Smooth muscle cell (in vitro differentiated cells): Measurements from ENCODE around the gene SLC43A3. TPM values are rescaled to one million over a fixed set of nuclear protein-coding genes. Genes with fewer than 3 reads are reported as not detected.

ENCODE experiments used
- DNase-seq: peaks from one replicate; lab custom pipeline; 2025; ENCODE audit not compliant: unreplicated experiment; lab: John Stamatoyannopoulos, UW
- H2AFZ ChIP-seq: fragments of 200-600 bp; sonication (generic); 2 replicates; pipeline ENCODE4 v1.6.0; 2016; ENCODE audit warnings: antibody characterized with exemption, low read depth, mild to moderate bottlenecking
- H3F3A ChIP-seq: fragments of 200-600 bp; sonication (generic); 2 replicates; pipeline ENCODE4 v1.6.0; 2017; ENCODE audit warnings: antibody characterized with exemption, low read depth
- H3K27ac ChIP-seq: fragments of 200-600 bp; sonication (generic); 2 replicates; pipeline ENCODE4 v1.5.1; 2016; ENCODE audit warnings: low read depth, mild to moderate bottlenecking
- H3K27me3 ChIP-seq: fragments of 200-600 bp; sonication (generic); 2 replicates; pipeline ENCODE4 v1.6.1; 2016; ENCODE audit warnings: low read depth, mild to moderate bottlenecking
- H3K36me3 ChIP-seq: fragments of 200-600 bp; sonication (generic); 2 replicates; pipeline ENCODE4 v1.5.1; 2016; ENCODE audit warnings: low read depth
- H3K4me1 ChIP-seq: fragments of 200-600 bp; sonication (generic); 2 replicates; pipeline ENCODE4 v1.5.1; 2016; ENCODE audit warnings: low read depth
- H3K4me2 ChIP-seq: fragments of 200-600 bp; sonication (generic); 2 replicates; pipeline ENCODE4 v1.6.0; 2016; ENCODE audit warnings: mild to moderate bottlenecking
- H3K4me3 ChIP-seq: fragments of 200-600 bp; sonication (generic); 2 replicates; pipeline ENCODE4 v1.5.1; 2016; ENCODE audit warnings: mild to moderate bottlenecking
- H3K79me2 ChIP-seq: fragments of 200-600 bp; sonication (generic); 2 replicates; pipeline ENCODE4 v1.6.0; 2016; ENCODE audit warnings: low read depth, mild to moderate bottlenecking
- H3K9ac ChIP-seq: fragments of 200-600 bp; sonication (generic); 2 replicates; pipeline ENCODE4 v1.6.0; 2016; ENCODE audit warnings: low read depth
- H3K9me3 ChIP-seq: fragments of 200-600 bp; sonication (generic); replicated peaks from 2 replicates; pipeline ENCODE4 v1.5.1; 2016; ENCODE audit warnings: low read depth
- H4K20me1 ChIP-seq: fragments of 200-600 bp; sonication (generic); 2 replicates; pipeline ENCODE4 v1.6.0; 2016; ENCODE audit warnings: low read depth
- WGBS: methylation state at CpG from one replicate; pipeline ENCODE4 v1.1.7; 2016; ENCODE audit warnings: low lambda C conversion rate; 5-methylcytosine and 5-hydroxymethylcytosine counted together
- polyA plus RNA-seq: library from polyadenylated mRNA; unstranded; fragments of >200 nt; fragmentation: Nextera tagmentation; extraction: Ambion mirVana; gene quantifications from 2 replicates; pipeline ENCODE4 v1.2.1, GENCODE V29; 2016
- total RNA-seq: library from RNA; depleted of rRNA; stranded (reverse); fragments of >200 nt; gene quantifications from 2 replicates; pipeline ENCODE4 v1.2.3, GENCODE V29; 2014
- TF ChIP-seq, protein P1 (sequence below): fragments of 200-600 bp; sonication (generic); IDR thresholded peaks from 2 replicates; pipeline ENCODE4 v1.5.1; 2017; ENCODE audit warnings: borderline replicate concordance, mild to moderate bottlenecking, antibody characterized with exemption; ENCODE audit not compliant: insufficient read depth, poor library complexity, severe bottlenecking

SLC43A3 gene
- total and polyA plus RNA-seq, 2 experiments from 2014 or later = 9.3 to 12.8 TPM

DNA sequence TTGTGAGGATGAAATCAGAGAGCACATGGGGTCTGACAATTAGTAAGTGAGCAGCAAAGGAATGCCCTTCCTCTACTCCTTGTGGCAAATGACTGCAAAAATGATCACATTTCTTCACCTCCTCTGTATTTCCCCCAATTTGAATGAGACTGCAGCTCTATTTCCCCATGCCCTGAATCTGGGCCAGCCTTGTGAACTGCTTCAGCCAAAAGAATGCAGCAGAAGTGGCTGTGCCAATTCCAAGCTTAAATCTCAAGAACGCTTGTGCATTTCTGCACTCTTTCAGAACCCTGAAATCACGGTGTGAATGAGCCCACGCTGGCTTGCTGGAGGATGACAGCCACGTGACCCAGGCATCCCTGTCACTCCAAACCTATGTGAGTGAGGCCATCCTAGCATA lies 9.9 kb downstream of the SLC43A3 start:
- 84% methylated on average over 4 of the region's 4 CpGs for WGBS
- no peaks in the 10 kb centered on the region for H3K36me3 ChIP-seq
- no peaks in the 10 kb centered on the region for H3F3A ChIP-seq
- no peaks in the 10 kb centered on the region for H3K27me3 ChIP-seq
- no peaks in the 10 kb centered on the region for H3K4me1 ChIP-seq
- H3K4me2 ChIP-seq = no peak overlapping the region
- H3K9me3 ChIP-seq = no peaks in the 10 kb centered on the region
- H3K79me2 ChIP-seq = no peaks in the 10 kb centered on the region
- DNase-seq = no peak
- no peak overlapping the region for H3K27ac ChIP-seq
- TF ChIP-seq, protein P1, sequence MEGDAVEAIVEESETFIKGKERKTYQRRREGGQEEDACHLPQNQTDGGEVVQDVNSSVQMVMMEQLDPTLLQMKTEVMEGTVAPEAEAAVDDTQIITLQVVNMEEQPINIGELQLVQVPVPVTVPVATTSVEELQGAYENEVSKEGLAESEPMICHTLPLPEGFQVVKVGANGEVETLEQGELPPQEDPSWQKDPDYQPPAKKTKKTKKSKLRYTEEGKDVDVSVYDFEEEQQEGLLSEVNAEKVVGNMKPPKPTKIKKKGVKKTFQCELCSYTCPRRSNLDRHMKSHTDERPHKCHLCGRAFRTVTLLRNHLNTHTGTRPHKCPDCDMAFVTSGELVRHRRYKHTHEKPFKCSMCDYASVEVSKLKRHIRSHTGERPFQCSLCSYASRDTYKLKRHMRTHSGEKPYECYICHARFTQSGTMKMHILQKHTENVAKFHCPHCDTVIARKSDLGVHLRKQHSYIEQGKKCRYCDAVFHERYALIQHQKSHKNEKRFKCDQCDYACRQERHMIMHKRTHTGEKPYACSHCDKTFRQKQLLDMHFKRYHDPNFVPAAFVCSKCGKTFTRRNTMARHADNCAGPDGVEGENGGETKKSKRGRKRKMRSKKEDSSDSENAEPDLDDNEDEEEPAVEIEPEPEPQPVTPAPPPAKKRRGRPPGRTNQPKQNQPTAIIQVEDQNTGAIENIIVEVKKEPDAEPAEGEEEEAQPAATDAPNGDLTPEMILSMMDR = no peak
- no peak overlapping the region for H2AFZ ChIP-seq
- no peaks in the 10 kb centered on the region for H4K20me1 ChIP-seq
- no peak overlapping the region for H3K9ac ChIP-seq
- H3K4me3 ChIP-seq = no peak overlapping the region

- TF ChIP-seq, protein P1 = no peak
- H3K4me3 ChIP-seq = no peak overlapping the region
- no peaks in the 10 kb centered on the region for H3K9me3 ChIP-seq
- H3F3A ChIP-seq = no peaks in the 10 kb centered on the region
- DNase-seq = no peak
- H3K9ac ChIP-seq = no peak overlapping the region
- H3K27ac ChIP-seq = no peak overlapping the region
- no peak overlapping the region for H3K4me2 ChIP-seq
- no peaks in the 10 kb centered on the region for H3K36me3 ChIP-seq
- no peaks in the 10 kb centered on the region for H4K20me1 ChIP-seq
- H3K79me2 ChIP-seq = no peaks in the 10 kb centered on the region
- no peaks in the 10 kb centered on the region for H3K27me3 ChIP-seq
- 97% methylated on average over 3 of the region's 3 CpGs for WGBS
- H3K4me1 ChIP-seq = no peaks in the 10 kb centered on the region
- no peak overlapping the region for H2AFZ ChIP-seq
Measured at GRCh38 chr11:57416436-57416835, 10.5 kb downstream of the SLC43A3 start.

GRCh38 chr11:57414612-57415212 lies 12.2 kb downstream of the SLC43A3 start:
- WGBS = 94% methylated on average over 11 of the region's 11 CpGs
- H3K4me2 ChIP-seq = no peak overlapping the region

DNA sequence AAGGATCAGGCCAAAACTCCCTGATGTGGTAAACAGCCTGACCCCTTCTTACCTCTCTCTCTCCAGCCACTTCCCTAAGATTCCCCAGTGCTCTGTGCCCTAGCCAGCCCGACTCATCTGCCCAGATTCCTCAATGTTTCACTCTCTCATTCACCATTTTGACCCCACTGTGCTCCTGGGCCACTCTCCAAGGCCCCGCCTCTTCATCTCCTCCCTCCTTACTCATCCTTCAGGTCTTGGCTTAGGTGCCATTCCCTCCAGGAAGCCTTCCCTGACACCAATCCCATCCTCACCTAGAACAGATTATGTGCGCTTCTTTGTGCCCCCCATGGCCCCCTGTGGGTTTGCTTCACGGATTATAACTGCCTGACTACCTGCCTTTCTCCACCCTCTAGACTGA lies 13.2 kb downstream of the SLC43A3 start:
- DNase-seq = no peak
- Histone ChIP-seq H3F3A (no peaks in the 10 kb centered on the region), H3K27me3 (no peaks in the 10 kb centered on the region), H2AFZ (no peak overlapping the region), H3K9me3 (no peaks in the 10 kb centered on the region), H4K20me1 (no peaks in the 10 kb centered on the region), H3K4me3 (no peak overlapping the region), H3K4me1 (no peaks in the 10 kb centered on the region), H3K79me2 (no peaks in the 10 kb centered on the region), H3K4me2 (no peak overlapping the region), H3K36me3 (no peaks in the 10 kb centered on the region), H3K27ac (no peak overlapping the region), H3K9ac (no peak overlapping the region)
- WGBS = 91% methylated on average over 4 of the region's 4 CpGs
- TF ChIP-seq, protein P1 = no peak

More at GRCh38 chr11:57414612-57415212, 12.2 kb downstream of the SLC43A3 start:
- no peak for DNase-seq
- no peak overlapping the region for H3K9ac ChIP-seq
- H3K9me3 ChIP-seq = no peaks in the 10 kb centered on the region
- H3K27ac ChIP-seq = no peak overlapping the region
- H3F3A ChIP-seq = no peaks in the 10 kb centered on the region
- no peaks in the 10 kb centered on the region for H3K36me3 ChIP-seq
- no peaks in the 10 kb centered on the region for H4K20me1 ChIP-seq
- no peak overlapping the region for H3K4me3 ChIP-seq
- no peaks in the 10 kb centered on the region for H3K79me2 ChIP-seq
- H3K4me1 ChIP-seq = no peaks in the 10 kb centered on the region
- TF ChIP-seq, protein P1 = no peak
- H2AFZ ChIP-seq = no peak overlapping the region
- H3K27me3 ChIP-seq = no peaks in the 10 kb centered on the region
